Cardiac muscle cell (in vitro differentiated cells and primary cell): ENCODE results near the gene APH1B. TPM values are rescaled to one million over a fixed set of nuclear protein-coding genes. Genes with fewer than 3 reads are reported as not detected.

Source experiments
- DNase-seq, 2 donors: peaks; one replicate each; pipeline versions ENCODE4 v3.0.0 to v3.0.0-alpha.2; 2010 to 2017; ENCODE audit warnings: low read depth in 1 of 2, low spot score in 1 of 2
- H3K27ac ChIP-seq: fragments of 200-600 bp; sonication (generic); 2 replicates; pipeline ENCODE4 v1.5.1; 2016
- H3K27me3 ChIP-seq: fragments of 200-600 bp; sonication (generic); 2 replicates; pipeline ENCODE4 v1.6.0; 2016; ENCODE audit warnings: control low read depth
- H3K36me3 ChIP-seq: fragments of 200-600 bp; sonication (generic); 2 replicates; pipeline ENCODE4 v1.5.1; 2016; ENCODE audit warnings: control low read depth
- H3K4me1 ChIP-seq: fragments of 200-600 bp; sonication (generic); 2 replicates; pipeline ENCODE4 v1.8.1; 2017; ENCODE audit warnings: low read depth, mild to moderate bottlenecking, mixed run types
- H3K4me3 ChIP-seq: fragments of 200-600 bp; sonication (generic); 2 replicates; pipeline ENCODE4 v1.5.1; 2016; ENCODE audit warnings: mild to moderate bottlenecking
- H3K9me3 ChIP-seq: fragments of 200-600 bp; sonication (generic); 2 replicates; pipeline ENCODE4 v1.5.1; 2017; ENCODE audit warnings: low read depth, mild to moderate bottlenecking, control low read depth
- CTCF ChIP-seq: IDR thresholded peaks from 2 replicates; pipeline ENCODE4 v1.5.1; 2012; ENCODE audit warnings: low read depth, mild to moderate bottlenecking, low read length
- polyA plus RNA-seq: library from polyadenylated mRNA; unstranded; fragments of >200 nt; fragmentation: Nextera tagmentation; extraction: Ambion mirVana; gene quantifications from 2 replicates; pipeline ENCODE4 v1.2.1, GENCODE V29; 2016
- total RNA-seq: library from RNA; depleted of rRNA; stranded (reverse); fragments of >200 nt; gene quantifications from 2 replicates; pipeline ENCODE4 v1.2.3, GENCODE V29; 2016

Gene APH1B
- total and polyA plus RNA-seq, 2 experiments from 2014 or later, result 10.2 to 12.4 TPM

GRCh38 chr15:63306492-63307073 is 29.2 kb downstream of the APH1B start:
- DNase-seq, result no peak
- no peaks in the 10 kb centered on the region for H3K4me1 ChIP-seq
- no peaks in the 10 kb centered on the region for H3K36me3 ChIP-seq
- H3K4me3 ChIP-seq, result no peak overlapping the region
- no peak overlapping the region for H3K27ac ChIP-seq
- no peaks in the 10 kb centered on the region for H3K9me3 ChIP-seq
- TF ChIP-seq CTCF, result no peak
- H3K27me3 ChIP-seq, result no peaks in the 10 kb centered on the region

GRCh38 chr15:63308491-63308890 is 31.1 kb downstream of the APH1B start:
- DNase-seq, result no peak
- no peak overlapping the region for H3K4me3 ChIP-seq
- H3K9me3 ChIP-seq, result no peaks in the 10 kb centered on the region
- no peaks in the 10 kb centered on the region for H3K27me3 ChIP-seq
- no peaks in the 10 kb centered on the region for H3K36me3 ChIP-seq
- no peak for TF ChIP-seq CTCF
- H3K27ac ChIP-seq, result no peak overlapping the region
- H3K4me1 ChIP-seq, result no peaks in the 10 kb centered on the region

- H3K36me3 ChIP-seq, result no peaks in the 10 kb centered on the region
- H3K27me3 ChIP-seq, result no peaks in the 10 kb centered on the region
- no peak for TF ChIP-seq CTCF
- no peak overlapping the region for H3K27ac ChIP-seq
- DNase-seq, result no peak
- H3K4me3 ChIP-seq, result no peak overlapping the region
- H3K9me3 ChIP-seq, result no peaks in the 10 kb centered on the region
- no peaks in the 10 kb centered on the region for H3K4me1 ChIP-seq
Measured at GRCh38 chr15:63308947-63309346, 31.5 kb downstream of the APH1B start.

GRCh38 chr15:63310646-63311045 is 33.2 kb downstream of the APH1B start:
- Histone ChIP-seq H3K36me3 (no peaks in the 10 kb centered on the region), H3K27ac (no peak overlapping the region), H3K27me3 (no peaks in the 10 kb centered on the region), H3K4me1 (no peaks in the 10 kb centered on the region), H3K4me3 (no peak overlapping the region), H3K9me3 (no peaks in the 10 kb centered on the region)
- peak in 1 of 2 donors; percentile 47 for DNase-seq
- no peak for TF ChIP-seq CTCF

GRCh38 chr15:63312286-63312685 is 34.9 kb downstream of the APH1B start:
- Histone ChIP-seq H3K4me3 (no peak overlapping the region), H3K27ac (no peak overlapping the region), H3K9me3 (no peaks in the 10 kb centered on the region), H3K4me1 (no peaks in the 10 kb centered on the region), H3K36me3 (no peaks in the 10 kb centered on the region), H3K27me3 (no peaks in the 10 kb centered on the region)
- DNase-seq, result no peak
- TF ChIP-seq CTCF, result no peak
